GM20000 (cell line): Measurements from ENCODE around the gene PRUNE2.

Experiments used
- DNase-seq: peaks from one replicate; pipeline ENCODE4 v3.0.0; 2012; ENCODE audit warnings: low spot score
- TF ChIP-seq, protein P1 (sequence below): IDR thresholded peaks from 2 replicates; pipeline ENCODE4 v1.5.1; 2012; ENCODE audit warnings: mild to moderate bottlenecking, control low read depth; ENCODE audit errors: extremely low read depth, missing control alignments

The PRUNE2 gene

DNA sequence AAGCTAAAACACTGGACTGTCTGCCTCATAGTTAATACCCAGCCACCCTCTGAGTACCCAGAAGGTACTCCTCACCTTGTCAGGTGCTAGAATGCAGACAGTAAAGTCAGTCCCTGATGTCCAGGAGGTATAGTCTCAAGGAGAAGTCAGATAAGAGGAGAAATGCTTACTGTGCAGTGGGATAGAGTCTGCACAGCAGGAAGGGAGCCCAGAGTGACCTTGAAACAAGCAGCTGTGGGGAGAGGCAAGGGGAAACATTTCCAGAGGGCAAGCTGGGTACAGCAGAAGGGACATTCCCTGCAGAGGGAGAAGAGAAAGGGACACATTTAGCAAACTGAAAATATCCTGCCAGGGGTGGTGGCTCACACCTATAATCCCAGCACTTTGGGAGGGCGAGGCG, 324.2 kb downstream of the PRUNE2 start:
- TF ChIP-seq, protein P1, sequence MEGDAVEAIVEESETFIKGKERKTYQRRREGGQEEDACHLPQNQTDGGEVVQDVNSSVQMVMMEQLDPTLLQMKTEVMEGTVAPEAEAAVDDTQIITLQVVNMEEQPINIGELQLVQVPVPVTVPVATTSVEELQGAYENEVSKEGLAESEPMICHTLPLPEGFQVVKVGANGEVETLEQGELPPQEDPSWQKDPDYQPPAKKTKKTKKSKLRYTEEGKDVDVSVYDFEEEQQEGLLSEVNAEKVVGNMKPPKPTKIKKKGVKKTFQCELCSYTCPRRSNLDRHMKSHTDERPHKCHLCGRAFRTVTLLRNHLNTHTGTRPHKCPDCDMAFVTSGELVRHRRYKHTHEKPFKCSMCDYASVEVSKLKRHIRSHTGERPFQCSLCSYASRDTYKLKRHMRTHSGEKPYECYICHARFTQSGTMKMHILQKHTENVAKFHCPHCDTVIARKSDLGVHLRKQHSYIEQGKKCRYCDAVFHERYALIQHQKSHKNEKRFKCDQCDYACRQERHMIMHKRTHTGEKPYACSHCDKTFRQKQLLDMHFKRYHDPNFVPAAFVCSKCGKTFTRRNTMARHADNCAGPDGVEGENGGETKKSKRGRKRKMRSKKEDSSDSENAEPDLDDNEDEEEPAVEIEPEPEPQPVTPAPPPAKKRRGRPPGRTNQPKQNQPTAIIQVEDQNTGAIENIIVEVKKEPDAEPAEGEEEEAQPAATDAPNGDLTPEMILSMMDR, result no peak
- no peak for DNase-seq

DNA sequence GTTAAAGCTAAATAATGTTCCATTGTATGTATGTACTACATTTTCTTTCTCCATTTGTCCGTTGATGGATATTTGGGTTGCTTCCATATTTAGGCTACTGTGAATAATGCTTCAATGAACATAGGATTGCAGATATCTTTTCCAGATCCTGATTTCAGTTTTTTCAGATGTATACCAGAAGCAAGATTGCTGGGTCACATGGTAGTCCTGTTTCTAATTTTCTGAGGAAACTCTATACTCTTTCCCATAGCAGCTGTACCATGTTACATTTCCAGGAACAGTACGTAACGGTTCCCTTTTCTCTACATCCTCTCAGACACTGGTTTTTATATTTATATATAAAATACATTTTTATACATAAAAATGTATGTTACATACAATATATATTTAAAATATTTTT, 325.1 kb downstream of the PRUNE2 start:
- TF ChIP-seq, protein P1, result no peak
- no peak for DNase-seq

DNA sequence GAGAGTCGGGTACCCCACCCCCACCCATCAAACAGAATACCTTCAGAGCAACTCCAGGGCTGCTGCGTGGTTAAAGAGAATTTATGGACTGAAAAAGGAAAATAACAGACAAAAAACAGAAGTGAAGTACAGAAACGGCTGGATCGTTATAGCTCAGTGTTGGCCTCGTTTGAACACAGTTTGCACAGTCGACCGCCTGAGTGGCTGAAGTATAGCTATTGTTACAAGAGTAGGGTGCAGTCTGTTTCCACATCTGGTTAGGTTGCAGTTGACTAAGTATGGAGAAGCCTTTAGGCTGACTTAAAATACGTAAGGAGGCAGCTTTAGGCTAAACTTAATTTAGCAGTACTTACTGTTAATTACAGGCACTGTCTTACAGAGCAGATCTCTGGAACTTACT, 325.7 kb downstream of the PRUNE2 start:
- TF ChIP-seq, protein P1, result no peak
- no peak for DNase-seq

DNA sequence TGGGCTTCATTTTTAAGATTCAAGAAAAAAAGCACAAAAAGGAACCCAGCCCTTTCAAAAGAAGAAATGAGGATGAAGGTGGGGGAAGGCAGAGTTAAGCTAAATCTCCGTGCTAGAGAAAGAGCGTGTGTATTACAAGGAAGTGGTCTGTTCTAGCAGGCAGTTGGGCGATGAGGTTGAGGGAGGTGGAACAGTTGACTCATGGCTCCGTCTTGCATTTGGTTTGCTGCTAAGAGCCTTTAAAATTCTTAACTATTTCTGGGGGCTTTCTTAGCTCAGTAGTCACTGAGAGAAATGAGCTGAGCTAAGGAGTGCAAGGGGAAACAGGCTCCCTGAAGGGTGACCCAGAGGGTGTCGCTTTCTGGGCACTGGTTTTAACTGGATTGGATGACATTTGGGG, 329.6 kb downstream of the PRUNE2 start:
- TF ChIP-seq, protein P1, result no peak

DNA sequence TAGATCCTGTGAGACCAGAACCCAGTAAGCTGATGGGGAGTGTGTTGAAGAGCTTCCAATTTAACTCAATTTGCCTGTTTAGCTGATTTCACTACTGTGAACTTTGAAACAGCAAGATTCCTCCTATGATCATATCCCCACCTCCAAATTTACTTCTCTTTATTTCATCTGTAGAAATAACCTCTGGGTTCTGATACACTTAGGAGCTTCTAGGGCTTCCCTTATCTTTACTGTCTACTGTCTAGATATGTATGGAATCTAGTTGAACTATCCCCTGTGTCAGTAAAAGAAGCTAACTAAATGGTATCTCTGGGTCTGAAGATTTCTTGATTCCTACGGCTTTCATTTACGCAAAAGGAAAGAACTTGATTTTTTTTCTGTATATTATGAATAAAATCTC, 330.2 kb downstream of the PRUNE2 start:
- DNase-seq, result no peak
- TF ChIP-seq, protein P1, result no peak

More for the DNA sequence above, 329.6 kb downstream of the PRUNE2 start:
- DNase-seq, result peak; percentile 75

DNA sequence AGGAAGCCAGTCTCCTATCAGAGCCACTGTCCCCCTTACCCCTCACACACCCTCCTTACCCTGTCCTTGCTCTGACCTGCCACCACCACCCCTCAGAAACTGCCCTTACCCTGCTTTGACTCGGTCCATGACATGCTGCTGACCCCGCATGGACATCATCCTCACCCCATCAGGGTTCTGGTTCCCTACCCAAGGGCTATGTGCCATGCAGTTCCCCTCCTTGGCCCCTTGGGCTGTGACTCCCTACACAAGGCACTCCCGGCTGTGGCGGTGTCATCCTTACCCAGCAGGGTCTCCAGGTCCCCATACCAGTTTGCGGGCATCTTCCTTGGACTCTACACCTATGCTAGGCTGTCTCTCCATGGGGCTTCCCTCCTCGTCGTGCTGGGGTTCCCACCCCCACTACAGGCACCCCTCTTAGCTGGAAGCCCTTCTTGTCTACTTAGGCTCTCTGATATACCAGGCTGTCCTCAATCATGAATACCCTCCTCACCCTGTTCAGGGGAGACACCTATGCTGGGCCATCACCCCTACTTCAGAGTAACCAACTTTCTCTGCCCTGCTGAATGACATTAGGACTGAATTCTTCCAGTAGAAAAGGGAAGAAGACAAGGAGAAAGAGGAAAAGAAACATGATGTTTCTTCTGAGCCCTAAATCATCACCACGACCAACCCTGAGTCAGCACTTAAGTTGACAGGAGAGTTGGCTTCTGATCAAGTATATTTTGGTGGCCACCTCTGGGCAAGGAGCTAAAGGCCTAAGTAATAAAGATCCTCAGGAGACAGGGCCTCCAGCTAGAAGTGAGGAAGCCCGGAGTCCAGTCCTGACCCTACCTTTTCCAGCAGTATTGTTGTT, 331.8 kb downstream of the PRUNE2 start:
- no peak for DNase-seq

DNA sequence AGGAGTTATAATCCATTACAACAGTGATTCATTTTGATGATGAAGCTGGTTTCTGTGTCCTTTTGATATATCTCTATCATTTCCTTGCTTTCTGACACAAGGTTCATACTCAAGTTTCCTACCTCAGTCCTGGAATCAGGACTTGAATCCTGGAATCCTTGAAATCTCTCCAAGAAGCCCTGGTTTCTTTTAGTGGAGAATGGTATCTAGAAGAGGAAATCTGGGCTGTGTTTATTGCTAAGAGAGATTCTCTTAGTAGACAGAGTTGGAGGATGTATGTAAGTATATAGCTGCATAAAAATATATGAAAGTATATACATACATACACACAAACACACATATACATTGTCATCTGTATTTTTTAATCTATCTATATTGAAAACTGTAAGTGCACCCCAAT, 332.5 kb downstream of the PRUNE2 start:
- DNase-seq, result no peak
- TF ChIP-seq, protein P1, result no peak

More for the DNA sequence above, 331.8 kb downstream of the PRUNE2 start:
- TF ChIP-seq, protein P1, result no peak
